Measurements from ENCODE around the gene SPESP1. TPM values are rescaled to one million over a fixed set of nuclear protein-coding genes. Genes with fewer than 3 reads are reported as not detected.

Gene SPESP1
- total and polyA plus RNA-seq, 5 donors from 2014 or later, result 0.33 to 3.8 (median 0.97) TPM; not detected in 1

DNA sequence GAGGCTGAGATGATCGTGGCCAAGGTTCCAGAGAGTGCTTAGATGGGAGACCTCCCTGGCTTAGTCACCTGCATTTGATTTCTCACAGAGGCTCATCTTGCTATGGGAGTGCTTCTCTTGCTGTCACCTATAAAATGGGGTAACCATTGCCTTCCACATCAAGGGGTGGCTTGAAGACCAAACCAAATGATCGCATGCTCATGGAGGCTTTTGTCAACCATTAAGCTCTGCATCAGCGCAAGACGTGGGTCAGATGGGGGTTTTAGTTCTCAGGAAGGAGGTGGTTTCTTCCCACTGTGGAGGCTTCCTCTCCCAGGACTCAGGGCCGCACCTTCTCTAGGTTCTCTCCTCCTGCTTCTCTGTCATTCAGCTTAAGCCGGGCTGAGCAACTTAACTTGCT lies 56.8 kb downstream of the SPESP1 start:
- H3K27me3 Mint-ChIP-seq, result peaks cover 9% of the 10 kb centered on the region
- Histone ChIP-seq H3K36me3 (ENCODE audit: control insufficient read depth, insufficient read depth, low read length) (no peaks in the 10 kb centered on the region), H3K27ac (ENCODE audit: insufficient read depth, low read length, poor library complexity, severe bottlenecking) (no peak overlapping the region), H3K9me3 (ENCODE audit: control insufficient read depth in 2 of 2, low read length in 2 of 2) (no peaks in the 10 kb centered on the region), H3K4me3 (ENCODE audit: low read depth, low read length) (no peak overlapping the region), H3K4me1 (ENCODE audit: control insufficient read depth, insufficient read depth, low read length, poor library complexity, severe bottlenecking) (no peaks in the 10 kb centered on the region), H3K27me3 (ENCODE audit: control insufficient read depth, insufficient read depth, low read length) (peaks cover 6% of the 10 kb centered on the region)
- H3K4me1 Mint-ChIP-seq, result no peaks in the 10 kb centered on the region
- no peak overlapping the region for H3K4me3 Mint-ChIP-seq
- H3K36me3 Mint-ChIP-seq, result no peaks in the 10 kb centered on the region
- no peak for ATAC-seq (ENCODE audit: low read depth in 2 of 2)
- peaks cover 0 to 2% (median 0%) of the 10 kb centered on the region in 7 donors for H3K9me3 Mint-ChIP-seq
- DNase-seq, result no peak
- H3K27ac Mint-ChIP-seq, result no peak overlapping the region

GRCh38 chr15:68987676-68988075 lies 57.4 kb downstream of the SPESP1 start:
- Mint-ChIP-seq H3K27me3 (peaks cover 9% of the 10 kb centered on the region), H3K36me3 (no peaks in the 10 kb centered on the region), H3K27ac (no peak overlapping the region), H3K9me3 (peaks cover 0 to 2% (median 0%) of the 10 kb centered on the region in 7 donors), H3K4me3 (no peak overlapping the region), H3K4me1 (no peaks in the 10 kb centered on the region)
- Histone ChIP-seq H3K9me3 (ENCODE audit: control insufficient read depth in 2 of 2, low read length in 2 of 2) (no peaks in the 10 kb centered on the region), H3K36me3 (ENCODE audit: control insufficient read depth, insufficient read depth, low read length) (no peaks in the 10 kb centered on the region), H3K27me3 (ENCODE audit: control insufficient read depth, insufficient read depth, low read length) (peaks cover 6% of the 10 kb centered on the region), H3K4me3 (ENCODE audit: low read depth, low read length) (no peak overlapping the region), H3K27ac (ENCODE audit: insufficient read depth, low read length, poor library complexity, severe bottlenecking) (no peak overlapping the region), H3K4me1 (ENCODE audit: control insufficient read depth, insufficient read depth, low read length, poor library complexity, severe bottlenecking) (no peaks in the 10 kb centered on the region)
- DNase-seq, result no peak
- no peak for ATAC-seq (ENCODE audit: low read depth in 2 of 2)

GRCh38 chr15:68989541-68990230 lies 59.4 kb downstream of the SPESP1 start:
- Mint-ChIP-seq H3K27me3 (peaks cover 9% of the 10 kb centered on the region), H3K27ac (no peak overlapping the region), H3K9me3 (peaks cover 0 to 2% (median 0%) of the 10 kb centered on the region in 7 donors), H3K4me3 (no peak overlapping the region), H3K4me1 (no peaks in the 10 kb centered on the region), H3K36me3 (no peaks in the 10 kb centered on the region)
- DNase-seq, result no peak
- peaks cover 6% of the 10 kb centered on the region for H3K27me3 ChIP-seq (ENCODE audit: control insufficient read depth, insufficient read depth, low read length)
- ATAC-seq (ENCODE audit: low read depth in 2 of 2), result no peak
- no peaks in the 10 kb centered on the region for H3K4me1 ChIP-seq (ENCODE audit: control insufficient read depth, insufficient read depth, low read length, poor library complexity, severe bottlenecking)
- no peak overlapping the region for H3K27ac ChIP-seq (ENCODE audit: insufficient read depth, low read length, poor library complexity, severe bottlenecking)
- H3K36me3 ChIP-seq (ENCODE audit: control insufficient read depth, insufficient read depth, low read length), result no peaks in the 10 kb centered on the region
- H3K9me3 ChIP-seq (ENCODE audit: control insufficient read depth in 2 of 2, low read length in 2 of 2), result no peaks in the 10 kb centered on the region
- H3K4me3 ChIP-seq (ENCODE audit: low read depth, low read length), result no peak overlapping the region

DNA sequence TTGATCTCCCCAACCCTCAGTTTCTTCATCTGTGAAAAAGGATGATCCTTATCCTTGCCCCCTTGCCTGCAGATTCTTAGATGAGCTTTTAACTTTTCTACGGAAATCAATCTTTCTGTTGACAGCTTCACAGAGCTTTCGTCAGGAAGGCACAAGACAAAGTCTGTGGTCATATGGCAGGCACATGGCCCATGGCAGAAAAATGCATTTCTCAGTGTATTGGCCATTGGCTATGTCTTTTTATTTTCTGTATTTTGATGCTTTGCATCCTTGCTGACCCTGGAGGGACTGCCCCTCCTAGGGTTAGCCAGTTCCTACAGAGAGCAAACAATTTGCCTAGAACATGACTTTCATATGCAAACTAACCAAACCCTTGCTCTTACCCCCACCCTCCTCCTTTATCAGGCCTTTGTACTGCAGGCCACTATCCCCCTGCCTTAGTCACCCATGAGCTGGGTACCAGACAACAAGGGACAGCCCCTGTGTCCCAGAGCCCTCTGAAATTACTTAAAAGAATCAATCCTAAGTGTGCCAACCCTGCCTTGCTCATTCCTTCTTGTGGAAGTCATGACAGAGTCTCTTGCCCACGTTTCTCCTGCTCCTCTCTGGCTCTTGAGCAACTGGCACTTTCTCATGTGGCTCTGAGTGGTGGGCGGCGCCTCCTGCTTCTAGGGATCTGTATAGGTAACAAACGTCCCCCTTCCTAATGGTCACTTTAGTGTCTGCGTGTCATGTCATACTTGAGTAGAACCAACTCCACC lies 60.1 kb downstream of the SPESP1 start:
- H3K27ac ChIP-seq (ENCODE audit: insufficient read depth, low read length, poor library complexity, severe bottlenecking), result no peak overlapping the region
- no peak overlapping the region for H3K4me3 ChIP-seq (ENCODE audit: low read depth, low read length)
- H3K9me3 ChIP-seq (ENCODE audit: control insufficient read depth in 2 of 2, low read length in 2 of 2), result no peaks in the 10 kb centered on the region
- H3K9me3 Mint-ChIP-seq, result peaks cover 0 to 2% (median 0%) of the 10 kb centered on the region in 7 donors
- H3K27me3 ChIP-seq (ENCODE audit: control insufficient read depth, insufficient read depth, low read length), result peaks cover 4% of the 10 kb centered on the region
- H3K36me3 Mint-ChIP-seq, result no peaks in the 10 kb centered on the region
- H3K4me1 ChIP-seq (ENCODE audit: control insufficient read depth, insufficient read depth, low read length, poor library complexity, severe bottlenecking), result no peaks in the 10 kb centered on the region
- no peak overlapping the region for H3K4me3 Mint-ChIP-seq
- no peaks in the 10 kb centered on the region for H3K4me1 Mint-ChIP-seq
- peak overlapping the region in 1 of 3 donors; percentile 21 for H3K27ac Mint-ChIP-seq
- peaks cover 5% of the 10 kb centered on the region for H3K27me3 Mint-ChIP-seq
- DNase-seq (no peak), ATAC-seq (ENCODE audit: low read depth in 2 of 2) (no peak)
- H3K36me3 ChIP-seq (ENCODE audit: control insufficient read depth, insufficient read depth, low read length), result no peaks in the 10 kb centered on the region

DNA sequence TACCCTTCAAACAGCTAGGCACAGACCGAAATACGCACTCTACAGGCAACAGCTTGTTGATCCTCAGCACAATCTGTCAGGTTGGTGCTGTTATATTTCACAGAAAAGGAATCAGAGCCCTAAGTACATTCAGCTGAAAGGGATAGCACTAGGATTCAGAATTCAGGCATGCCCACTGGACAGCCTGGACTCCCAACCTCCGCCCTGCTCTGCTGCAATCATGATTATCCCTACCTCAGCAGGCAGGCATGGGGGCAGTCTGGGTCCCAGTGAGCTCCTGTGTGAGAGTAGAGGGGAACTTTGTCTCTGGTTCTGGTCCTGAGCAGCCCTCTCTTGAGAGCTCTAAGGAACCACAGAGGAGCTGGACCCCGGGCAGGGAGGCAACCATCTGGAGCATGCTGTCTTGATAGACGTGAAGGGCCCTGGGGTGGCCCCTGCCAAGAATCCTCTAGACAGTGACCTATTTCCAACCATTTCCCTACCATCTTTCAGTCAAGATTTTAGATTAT lies 60.7 kb downstream of the SPESP1 start:
- H3K27ac ChIP-seq (ENCODE audit: insufficient read depth, low read length, poor library complexity, severe bottlenecking), result no peak overlapping the region
- no peaks in the 10 kb centered on the region for H3K4me1 ChIP-seq (ENCODE audit: control insufficient read depth, insufficient read depth, low read length, poor library complexity, severe bottlenecking)
- peak overlapping the region in 1 of 3 donors; percentile 45 for H3K27ac Mint-ChIP-seq
- peaks cover 5% of the 10 kb centered on the region for H3K27me3 Mint-ChIP-seq
- H3K9me3 ChIP-seq (ENCODE audit: control insufficient read depth in 2 of 2, low read length in 2 of 2), result no peaks in the 10 kb centered on the region
- H3K4me3 Mint-ChIP-seq, result no peak overlapping the region
- no peaks in the 10 kb centered on the region for H3K4me1 Mint-ChIP-seq
- no peaks in the 10 kb centered on the region for H3K36me3 ChIP-seq (ENCODE audit: control insufficient read depth, insufficient read depth, low read length)
- ATAC-seq (ENCODE audit: low read depth in 2 of 2), result no peak
- DNase-seq, result no peak
- H3K27me3 ChIP-seq (ENCODE audit: control insufficient read depth, insufficient read depth, low read length), result peaks cover 4% of the 10 kb centered on the region
- no peak overlapping the region for H3K4me3 ChIP-seq (ENCODE audit: low read depth, low read length)
- H3K36me3 Mint-ChIP-seq, result no peaks in the 10 kb centered on the region
- peaks cover 0 to 2% (median 0%) of the 10 kb centered on the region in 7 donors for H3K9me3 Mint-ChIP-seq

- H3K4me1 Mint-ChIP-seq, result no peaks in the 10 kb centered on the region
- ATAC-seq (ENCODE audit: low read depth in 2 of 2) (no peak), DNase-seq (no peak)
- no peaks in the 10 kb centered on the region for H3K9me3 ChIP-seq (ENCODE audit: control insufficient read depth in 2 of 2, low read length in 2 of 2)
- no peaks in the 10 kb centered on the region for H3K36me3 ChIP-seq (ENCODE audit: control insufficient read depth, insufficient read depth, low read length)
- H3K27ac Mint-ChIP-seq, result no peak overlapping the region
- H3K4me1 ChIP-seq (ENCODE audit: control insufficient read depth, insufficient read depth, low read length, poor library complexity, severe bottlenecking), result no peaks in the 10 kb centered on the region
- H3K4me3 ChIP-seq (ENCODE audit: low read depth, low read length), result no peak overlapping the region
- peaks cover 5% of the 10 kb centered on the region for H3K27me3 Mint-ChIP-seq
- no peak overlapping the region for H3K27ac ChIP-seq (ENCODE audit: insufficient read depth, low read length, poor library complexity, severe bottlenecking)
- no peaks in the 10 kb centered on the region for H3K36me3 Mint-ChIP-seq
- peaks cover 4% of the 10 kb centered on the region for H3K27me3 ChIP-seq (ENCODE audit: control insufficient read depth, insufficient read depth, low read length)
- H3K4me3 Mint-ChIP-seq, result no peak overlapping the region
- peaks cover 0 to 2% (median 0%) of the 10 kb centered on the region in 7 donors for H3K9me3 Mint-ChIP-seq
These were observed 61.4 kb downstream of the SPESP1 start for GRCh38 chr15:68991723-68992122.

DNA sequence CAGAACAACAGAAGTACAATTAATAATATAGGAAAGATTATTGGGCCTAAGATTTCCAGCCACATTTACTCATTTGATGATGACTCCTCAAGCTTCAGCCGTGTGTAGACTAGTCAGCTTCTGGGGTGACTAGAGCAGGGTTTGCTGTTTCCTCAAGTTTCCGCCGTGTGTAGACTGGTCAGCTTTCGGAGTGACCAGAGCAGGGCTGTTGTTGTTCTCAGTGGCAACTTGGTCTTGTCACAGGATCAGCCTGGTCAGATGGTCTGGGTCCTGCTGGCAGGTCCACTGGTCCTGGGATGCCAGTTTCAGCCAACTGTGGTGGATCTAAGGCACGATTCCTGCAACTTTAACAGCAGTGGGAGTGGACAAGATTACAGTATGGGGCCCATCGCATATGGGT lies 62.4 kb downstream of the SPESP1 start:
- no peak overlapping the region for H3K4me3 Mint-ChIP-seq
- no peak overlapping the region for H3K27ac ChIP-seq (ENCODE audit: insufficient read depth, low read length, poor library complexity, severe bottlenecking)
- no peak overlapping the region for H3K4me3 ChIP-seq (ENCODE audit: low read depth, low read length)
- no peaks in the 10 kb centered on the region for H3K4me1 Mint-ChIP-seq
- H3K27ac Mint-ChIP-seq, result no peak overlapping the region
- ATAC-seq (ENCODE audit: low read depth in 2 of 2) (no peak), DNase-seq (no peak)
- peaks cover 0 to 2% (median 0%) of the 10 kb centered on the region in 7 donors for H3K9me3 Mint-ChIP-seq
- no peaks in the 10 kb centered on the region for H3K36me3 ChIP-seq (ENCODE audit: control insufficient read depth, insufficient read depth, low read length)
- H3K4me1 ChIP-seq (ENCODE audit: control insufficient read depth, insufficient read depth, low read length, poor library complexity, severe bottlenecking), result no peaks in the 10 kb centered on the region
- H3K27me3 Mint-ChIP-seq, result peaks cover 5% of the 10 kb centered on the region
- H3K27me3 ChIP-seq (ENCODE audit: control insufficient read depth, insufficient read depth, low read length), result no peaks in the 10 kb centered on the region
- no peaks in the 10 kb centered on the region for H3K36me3 Mint-ChIP-seq
- H3K9me3 ChIP-seq (ENCODE audit: control insufficient read depth in 2 of 2, low read length in 2 of 2), result no peaks in the 10 kb centered on the region
